Measurements from ENCODE around the gene WNK2. TPM values are rescaled to one million over a fixed set of nuclear protein-coding genes. Genes with fewer than 3 reads are reported as not detected.

WNK2 gene
- total and polyA plus RNA-seq, 12 donors = 1.1 to 17.6 (median 8.4) TPM

DNA sequence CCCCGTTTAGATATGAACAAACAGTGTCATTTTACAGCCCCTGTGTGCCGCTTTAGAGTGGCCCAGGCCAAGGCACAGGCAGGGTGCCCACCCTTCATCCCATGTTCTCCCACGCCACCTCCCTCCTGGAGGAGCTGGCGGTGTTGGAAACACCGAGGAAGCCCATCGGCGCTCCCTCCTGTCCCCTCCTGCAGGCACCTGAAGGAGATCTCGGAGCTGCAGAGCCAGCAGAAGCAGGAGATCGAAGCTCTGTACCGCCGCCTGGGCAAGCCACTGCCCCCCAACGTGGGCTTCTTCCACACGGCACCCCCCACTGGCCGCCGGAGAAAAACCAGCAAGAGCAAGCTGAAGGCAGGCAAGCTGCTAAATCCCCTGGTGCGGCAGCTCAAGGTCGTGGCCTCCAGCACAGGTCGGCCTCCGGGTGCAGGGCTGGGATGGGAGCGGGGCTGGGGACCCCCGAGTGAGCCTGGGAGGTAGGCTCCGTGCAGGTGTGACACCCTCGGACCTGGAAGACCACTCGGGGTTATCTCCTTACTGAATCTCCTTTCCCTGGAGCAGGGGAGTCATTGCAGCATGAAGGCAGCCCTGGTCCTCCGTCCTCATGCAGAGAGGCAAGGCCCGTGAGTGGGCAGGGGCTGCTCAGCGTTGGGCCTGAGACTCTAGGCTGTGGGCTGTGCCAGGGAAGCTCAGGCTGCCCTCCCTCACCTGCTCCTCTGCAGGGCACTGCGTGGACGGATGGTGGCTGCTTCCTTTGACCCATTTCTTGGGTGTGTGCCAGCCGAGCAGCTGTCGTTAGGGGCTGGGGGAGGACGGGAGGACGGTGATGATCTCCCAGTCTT lies 113.9 kb downstream of the WNK2 start:
- Histone ChIP-seq H3K36me3 (replicated peaks in 1 of 2) (no peaks in the 10 kb centered on the region), H3K27me3 (no peaks in the 10 kb centered on the region), H3K4me1 (replicated peaks in 1 of 2) (no peaks in the 10 kb centered on the region), H3K27ac (no peak overlapping the region), H3K9me3 (replicated peaks in 1 of 3) (no peaks in the 10 kb centered on the region), H3K4me3 (no peak overlapping the region)
- intact Hi-C loops (cut with DNase I) = no loop called here
- 70 to 79% (median 77%) methylated on average over 10 to 33 of the region's 33 CpGs for WGBS, 4 donors
- TF ChIP-seq, protein P1, sequence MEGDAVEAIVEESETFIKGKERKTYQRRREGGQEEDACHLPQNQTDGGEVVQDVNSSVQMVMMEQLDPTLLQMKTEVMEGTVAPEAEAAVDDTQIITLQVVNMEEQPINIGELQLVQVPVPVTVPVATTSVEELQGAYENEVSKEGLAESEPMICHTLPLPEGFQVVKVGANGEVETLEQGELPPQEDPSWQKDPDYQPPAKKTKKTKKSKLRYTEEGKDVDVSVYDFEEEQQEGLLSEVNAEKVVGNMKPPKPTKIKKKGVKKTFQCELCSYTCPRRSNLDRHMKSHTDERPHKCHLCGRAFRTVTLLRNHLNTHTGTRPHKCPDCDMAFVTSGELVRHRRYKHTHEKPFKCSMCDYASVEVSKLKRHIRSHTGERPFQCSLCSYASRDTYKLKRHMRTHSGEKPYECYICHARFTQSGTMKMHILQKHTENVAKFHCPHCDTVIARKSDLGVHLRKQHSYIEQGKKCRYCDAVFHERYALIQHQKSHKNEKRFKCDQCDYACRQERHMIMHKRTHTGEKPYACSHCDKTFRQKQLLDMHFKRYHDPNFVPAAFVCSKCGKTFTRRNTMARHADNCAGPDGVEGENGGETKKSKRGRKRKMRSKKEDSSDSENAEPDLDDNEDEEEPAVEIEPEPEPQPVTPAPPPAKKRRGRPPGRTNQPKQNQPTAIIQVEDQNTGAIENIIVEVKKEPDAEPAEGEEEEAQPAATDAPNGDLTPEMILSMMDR (IDR thresholded peaks at IDR 0.05) = no peak
- TF ChIP-seq POLR2A (IDR thresholded peaks at IDR 0.05) = no peak
- DNase-seq = no peak

DNA sequence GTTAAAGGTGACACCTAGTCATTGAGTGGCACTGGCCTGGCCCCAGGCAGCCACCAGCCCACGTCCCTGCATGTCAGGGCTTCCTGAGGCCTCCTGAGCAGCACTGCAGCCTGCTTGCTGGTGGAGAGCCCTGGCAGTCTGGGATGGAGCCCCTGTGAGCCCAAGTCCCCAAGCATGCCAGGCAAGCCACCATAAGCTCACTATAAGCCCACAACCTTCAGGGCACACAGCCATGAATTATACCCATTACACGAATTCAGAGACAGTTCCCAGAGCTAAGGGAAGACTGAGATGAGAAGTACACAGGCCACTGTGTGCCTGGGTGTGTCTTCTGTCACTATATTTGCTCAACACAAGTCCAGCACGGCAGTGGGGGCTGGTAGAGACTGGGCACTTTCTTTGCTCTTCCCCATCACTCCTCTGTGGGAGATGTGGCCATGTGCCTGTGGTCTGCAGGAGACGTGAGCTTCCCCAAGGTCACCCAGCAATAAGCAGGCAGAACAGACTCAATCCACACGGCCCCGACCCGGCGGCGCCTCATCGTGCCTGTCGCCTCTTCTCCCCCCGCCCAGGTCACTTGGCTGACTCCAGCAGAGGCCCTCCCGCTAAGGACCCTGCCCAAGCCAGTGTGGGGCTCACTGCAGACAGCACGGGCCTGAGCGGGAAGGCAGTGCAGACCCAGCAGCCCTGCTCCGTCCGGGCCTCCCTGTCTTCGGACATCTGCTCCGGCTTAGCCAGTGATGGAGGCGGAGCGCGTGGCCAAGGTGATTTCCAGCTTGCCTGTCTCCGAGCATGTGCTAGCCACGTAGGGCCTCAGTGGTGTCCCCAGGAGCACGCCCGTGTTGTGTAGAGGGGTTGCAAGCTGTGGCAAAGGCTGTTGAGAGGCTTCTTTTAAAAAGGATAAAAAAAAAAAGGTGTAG lies 114.8 kb downstream of the WNK2 start:
- 63 to 92% (median 66%) methylated on average over 9 to 26 of the region's 26 CpGs for WGBS, 4 donors
- Histone ChIP-seq H3K4me1 (replicated peaks in 1 of 2) (no peaks in the 10 kb centered on the region), H3K36me3 (replicated peaks in 1 of 2) (no peaks in the 10 kb centered on the region), H3K27me3 (no peaks in the 10 kb centered on the region), H3K9me3 (replicated peaks in 1 of 3) (no peaks in the 10 kb centered on the region), H3K27ac (no peak overlapping the region), H3K4me3 (no peak overlapping the region)
- TF ChIP-seq, protein P1 (IDR thresholded peaks at IDR 0.05) = no peak
- TF ChIP-seq POLR2A (IDR thresholded peaks at IDR 0.05) = no peak
- peak in 1 of 7 donors; percentile 50 for DNase-seq
- intact Hi-C loops (cut with DNase I) = no loop called here

DNA sequence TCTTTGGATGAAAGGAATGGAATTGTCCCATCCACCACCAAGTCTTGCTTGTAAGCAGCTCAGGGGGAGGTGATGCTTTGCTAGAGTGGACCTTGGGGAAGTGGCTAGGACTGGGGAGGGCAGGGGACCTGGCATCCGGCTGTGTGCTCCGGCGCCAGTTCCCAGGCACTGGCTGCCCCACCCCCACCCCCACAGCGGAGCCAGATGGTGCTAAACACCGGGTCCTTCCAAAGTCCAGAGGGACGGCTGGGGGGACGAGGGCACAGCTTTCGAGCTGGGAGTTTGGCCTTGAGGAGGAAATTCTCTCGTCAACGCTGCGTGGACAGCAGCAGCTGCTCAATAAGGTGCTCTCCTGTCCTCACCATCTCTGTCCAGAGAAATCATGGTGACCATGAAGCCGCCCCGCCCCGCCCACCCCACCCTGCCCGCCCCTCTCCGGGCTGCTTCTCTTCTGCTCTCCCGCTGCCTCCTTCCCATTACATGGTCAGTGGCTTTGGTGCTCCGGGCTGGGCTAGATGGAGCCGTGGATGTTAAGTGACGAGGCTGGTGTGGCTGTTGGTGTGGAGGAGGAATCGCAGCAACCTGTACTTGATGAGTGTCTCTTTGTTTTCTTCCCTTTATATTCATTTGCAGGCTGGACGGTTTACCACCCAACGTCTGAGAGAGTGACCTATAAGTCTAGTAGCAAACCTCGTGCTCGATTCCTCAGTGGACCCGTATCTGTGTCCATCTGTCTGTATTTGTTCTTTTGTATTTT lies 115.7 kb downstream of the WNK2 start:
- H3K36me3 ChIP-seq (replicated peaks in 1 of 2) = no peaks in the 10 kb centered on the region
- WGBS, 4 donors = 67 to 85% (median 81%) methylated on average over 25 to 26 of the region's 26 CpGs
- no peak overlapping the region for H3K27ac ChIP-seq
- H3K4me1 ChIP-seq (replicated peaks in 1 of 2) = no peaks in the 10 kb centered on the region
- no peak for TF ChIP-seq POLR2A (IDR thresholded peaks at IDR 0.05)
- TF ChIP-seq, protein P1 (IDR thresholded peaks at IDR 0.05) = no peak
- no peak overlapping the region for H3K4me3 ChIP-seq
- H3K9me3 ChIP-seq (replicated peaks in 1 of 3) = no peaks in the 10 kb centered on the region
- intact Hi-C loops (cut with DNase I) = loop anchor here (5.0 to 10.0 kb wide), 4 partner anchors 137 to 295 kb away; no protein-coding TSS in a partner anchor
- DNase-seq = no peak
- H3K27me3 ChIP-seq = no peaks in the 10 kb centered on the region

All from adrenal gland (tissue), 12 donors.